DLD1 (cell line): ENCODE measurements around the gene WSB2.

Source experiments
- in situ Hi-C: cut with HindIII; loops from 2 replicates; pipeline ENCODE4 v1.10.0; 2017; ENCODE audit warnings: low sequenced_read_pairs

Gene WSB2

GRCh38 chr12:118063576-118064391 lies 2.8 kb upstream of the WSB2 start:
- in situ Hi-C loops: no loop called here

GRCh38 chr12:118061873-118062843 lies 1.2 kb upstream of the WSB2 start:
- in situ Hi-C loops: no loop called here

DNA sequence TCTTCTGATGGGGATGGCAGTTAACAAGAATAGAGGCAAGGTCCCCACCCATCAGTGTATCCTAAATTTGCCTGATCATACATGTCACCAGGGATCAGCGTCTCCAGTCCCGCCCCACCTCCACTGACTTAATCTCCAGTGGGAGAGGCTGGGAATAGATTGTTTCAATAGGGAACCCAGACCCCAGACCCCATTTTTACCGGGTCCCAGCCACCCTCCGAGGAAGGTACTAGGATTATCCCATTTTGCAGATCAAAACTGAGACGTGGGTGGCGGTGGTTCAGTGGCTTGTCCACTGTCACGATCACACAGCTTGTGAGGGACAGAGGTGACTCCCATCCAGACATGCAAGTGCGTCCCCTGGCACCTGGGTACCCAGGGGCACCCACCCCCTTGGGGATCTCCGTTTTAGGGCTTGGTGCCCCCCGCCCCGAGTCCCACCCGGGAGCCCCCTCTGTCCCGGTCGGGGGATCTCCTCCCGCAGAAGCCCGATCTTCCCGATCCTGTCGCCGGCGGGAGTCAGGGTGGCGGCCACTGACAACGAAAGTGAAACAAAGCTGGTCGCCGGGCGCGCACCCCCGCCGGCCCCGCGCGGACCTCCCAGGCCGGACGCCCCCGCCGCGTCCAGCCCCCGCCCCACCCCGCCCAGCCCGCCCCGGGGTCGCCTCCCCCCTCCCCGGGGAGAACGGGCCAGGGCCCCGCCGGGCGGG lies 523 bp downstream of the WSB2 start:
- in situ Hi-C loops: no loop called here

- in situ Hi-C loops: no loop called here
Measured at GRCh38 chr12:118059341-118060191, 1.4 kb downstream of the WSB2 start.

DNA sequence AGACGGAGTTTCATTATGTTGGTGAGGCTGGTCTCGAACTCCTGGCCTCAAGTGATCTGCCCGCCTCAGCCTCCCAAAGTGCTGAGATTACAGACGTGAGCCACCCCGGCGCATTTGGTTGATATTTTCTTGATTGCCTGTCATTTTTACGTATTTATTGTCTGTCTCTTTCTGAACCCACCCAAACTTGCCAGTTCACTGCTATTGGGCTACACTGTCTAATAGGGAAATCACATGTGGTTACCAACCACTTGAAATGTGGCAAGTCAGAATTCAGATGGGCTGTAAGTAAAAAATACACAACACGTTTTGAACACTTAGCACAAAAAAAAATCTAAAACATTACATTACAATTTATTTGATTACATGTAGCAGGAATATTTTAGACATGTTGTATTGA lies 2.1 kb downstream of the WSB2 start:
- in situ Hi-C loops: no loop called here

- in situ Hi-C loops: no loop called here
Measured at GRCh38 chr12:118058227-118058626, 2.8 kb downstream of the WSB2 start.

DNA sequence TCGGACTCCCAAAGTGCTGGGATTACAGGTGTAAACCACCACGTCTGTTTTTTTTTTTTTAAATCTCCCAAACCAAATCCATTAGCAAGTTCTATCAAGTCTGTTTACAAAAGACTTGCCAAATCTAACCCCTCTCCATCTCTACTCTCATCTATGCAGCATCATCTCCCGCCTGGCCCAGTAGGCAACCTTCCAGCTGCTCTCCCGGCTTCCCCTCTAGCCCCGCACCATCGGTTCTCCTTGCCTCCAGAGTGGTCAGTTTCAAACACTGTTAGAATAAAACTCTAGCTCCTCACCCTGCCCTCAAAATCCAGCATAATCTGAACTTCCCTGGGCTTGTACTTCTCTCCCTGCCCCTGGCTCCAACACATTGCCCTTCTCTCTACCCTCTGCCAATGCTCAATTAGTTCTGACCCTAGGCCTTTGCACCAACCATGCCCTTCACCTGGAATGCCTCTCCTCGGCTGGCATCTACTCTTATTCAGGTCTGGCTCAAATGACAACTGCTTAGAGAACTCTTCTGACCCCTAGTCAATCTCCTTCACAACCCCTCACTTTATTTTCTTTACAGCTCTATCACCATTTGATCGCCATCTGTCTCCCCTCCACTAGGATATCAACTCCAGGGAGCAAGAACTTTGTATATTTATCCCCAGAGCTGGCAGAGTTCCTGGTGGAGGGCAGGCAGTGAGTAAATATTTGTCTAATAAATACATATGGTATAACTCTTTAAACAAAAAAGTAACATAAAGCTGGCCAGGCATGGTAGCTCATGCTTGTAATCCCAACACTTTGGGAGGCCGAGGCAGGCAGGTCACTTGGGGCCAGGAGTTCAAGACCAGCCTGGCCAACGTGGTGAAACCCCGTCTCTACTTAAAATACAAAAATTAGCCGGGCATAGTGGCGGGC lies 4.9 kb downstream of the WSB2 start:
- in situ Hi-C loops: no loop called here

GRCh38 chr12:118055144-118055557 lies 5.8 kb downstream of the WSB2 start:
- in situ Hi-C loops: no loop called here

DNA sequence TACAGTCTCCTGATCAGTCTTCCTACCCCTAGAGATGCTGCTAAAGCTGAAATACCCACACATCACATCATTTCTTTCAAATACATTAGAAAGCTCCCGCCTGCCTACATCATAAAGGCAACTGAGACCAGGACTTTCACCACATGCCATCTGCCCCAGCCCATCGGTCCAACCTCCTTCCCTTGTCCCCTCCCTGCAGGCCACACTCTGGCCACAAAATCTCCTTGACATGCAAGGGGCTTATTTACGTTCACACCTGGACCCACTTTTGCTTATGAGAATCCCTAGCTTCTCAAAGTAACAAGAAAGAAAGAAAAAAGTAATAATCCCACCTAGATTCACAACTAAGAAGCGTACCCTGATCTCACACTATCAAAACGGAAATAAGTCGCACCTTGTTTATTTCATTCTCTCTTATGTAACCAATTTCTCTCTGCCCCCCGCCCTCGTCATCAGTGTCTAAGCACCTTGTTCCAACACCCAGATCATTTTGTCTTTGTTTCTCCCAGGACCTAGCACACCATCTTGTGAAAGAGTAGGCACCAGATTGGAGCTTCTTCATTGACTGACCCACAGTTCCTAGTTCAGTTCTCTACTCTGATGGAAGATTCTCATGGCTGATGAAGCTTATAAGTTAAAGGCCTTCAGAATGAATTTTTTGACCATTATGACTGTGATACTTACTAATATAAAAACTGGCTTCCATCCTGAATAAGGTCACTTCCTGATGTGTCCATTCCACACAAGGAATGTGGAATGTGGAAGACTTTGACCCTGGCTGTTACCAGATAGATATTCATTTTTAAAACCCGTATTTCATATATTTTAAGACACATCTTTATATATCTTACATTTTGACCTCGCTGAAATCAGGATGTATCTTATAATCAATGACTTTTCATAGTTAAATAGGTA lies 7.7 kb downstream of the WSB2 start:
- in situ Hi-C loops: no loop called here

GRCh38 chr12:118052324-118053070 lies 8.5 kb downstream of the WSB2 start:
- in situ Hi-C loops: no loop called here

GRCh38 chr12:118050972-118051910 lies 9.7 kb downstream of the WSB2 start:
- in situ Hi-C loops: no loop called here

- in situ Hi-C loops: no loop called here
Measured at GRCh38 chr12:118046430-118046829, 14.5 kb downstream of the WSB2 start.

- in situ Hi-C loops: no loop called here
Measured at GRCh38 chr12:118044577-118044976, 16.4 kb downstream of the WSB2 start.

DNA sequence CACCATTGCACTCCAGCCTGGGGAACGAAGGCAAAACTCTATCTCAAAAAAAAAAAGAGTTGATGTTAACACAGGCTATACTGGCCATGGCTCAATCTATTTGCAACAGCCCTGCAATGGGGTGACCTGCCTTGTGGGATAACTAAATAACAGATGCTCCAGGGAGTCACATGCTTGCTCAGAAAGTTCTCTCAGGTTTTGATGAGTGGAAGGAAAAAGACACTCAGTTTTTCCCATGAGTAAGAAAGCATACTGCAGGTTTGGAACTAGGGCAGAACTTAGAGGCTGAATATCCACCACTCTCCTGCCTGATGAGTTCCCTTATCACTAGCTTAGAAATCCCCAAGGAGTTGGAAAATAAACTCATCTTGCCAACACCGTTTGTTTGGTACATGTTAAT lies 16.9 kb downstream of the WSB2 start:
- in situ Hi-C loops: no loop called here

GRCh38 chr12:118042091-118042490 lies 18.9 kb downstream of the WSB2 start:
- in situ Hi-C loops: no loop called here

DNA sequence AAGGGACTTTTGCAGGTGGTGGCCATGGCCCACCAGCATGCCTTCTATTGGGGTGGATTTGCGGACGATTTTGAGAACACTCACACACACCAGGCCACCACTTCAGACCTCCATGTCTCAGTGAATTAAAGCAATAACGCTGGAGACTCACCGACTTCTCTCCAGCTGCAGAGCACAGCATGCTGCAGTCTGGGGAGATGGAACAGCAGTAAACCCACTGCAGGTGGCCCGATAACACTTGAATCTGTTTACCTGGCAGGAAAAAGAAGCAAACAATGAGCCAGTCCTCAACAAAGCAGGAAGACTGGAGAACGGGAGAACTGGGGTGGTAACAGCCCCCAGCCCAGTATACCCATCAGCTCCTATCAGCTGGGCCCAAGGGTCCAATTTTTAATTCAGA lies 22.8 kb downstream of the WSB2 start:
- in situ Hi-C loops: no loop called here
